SIG-M5 treated with dmso at 0.1 percent for 504 hours (cell line): ENCODE measurements around the gene GLIS1.
A peak's percentile ranks its signal among the peaks of the same experiment; 100 is the strongest.

Source experiments
- DNase-seq: peaks from one replicate; lab custom pipeline; 2025; ENCODE audit not compliant: unreplicated experiment; lab: John Stamatoyannopoulos, UW

GLIS1 gene

GRCh38 chr1:53695116-53695515 is 43.8 kb downstream of the GLIS1 start:
- DNase-seq, result no peak

GRCh38 chr1:53694718-53695091 is 44.3 kb downstream of the GLIS1 start:
- no peak for DNase-seq

- no peak for DNase-seq
Measured at GRCh38 chr1:53693773-53694717, 44.9 kb downstream of the GLIS1 start.

- no peak for DNase-seq
Measured at GRCh38 chr1:53693339-53693738, 45.6 kb downstream of the GLIS1 start.

- DNase-seq, result no peak
Measured at GRCh38 chr1:53691326-53691725, 47.6 kb downstream of the GLIS1 start.

GRCh38 chr1:53690411-53690810 is 48.6 kb downstream of the GLIS1 start:
- no peak for DNase-seq

GRCh38 chr1:53689736-53690326 is 49.1 kb downstream of the GLIS1 start:
- DNase-seq, result no peak

GRCh38 chr1:53689223-53689622 is 49.7 kb downstream of the GLIS1 start:
- DNase-seq, result no peak

- DNase-seq, result no peak
Measured at GRCh38 chr1:53688381-53689102, 50.4 kb downstream of the GLIS1 start.

- DNase-seq, result no peak
Measured at GRCh38 chr1:53687901-53688300, 51.1 kb downstream of the GLIS1 start.

- DNase-seq, result no peak
Measured at GRCh38 chr1:53687426-53687825, 51.5 kb downstream of the GLIS1 start.

GRCh38 chr1:53686965-53687267 is 52.0 kb downstream of the GLIS1 start:
- DNase-seq, result no peak

- no peak for DNase-seq
Measured at GRCh38 chr1:53686091-53686964, 52.6 kb downstream of the GLIS1 start.

- no peak for DNase-seq
Measured at GRCh38 chr1:53685272-53686051, 53.5 kb downstream of the GLIS1 start.

- no peak for DNase-seq
Measured at GRCh38 chr1:53684741-53685140, 54.2 kb downstream of the GLIS1 start.

- DNase-seq, result no peak
Measured at GRCh38 chr1:53683986-53684740, 54.8 kb downstream of the GLIS1 start.

GRCh38 chr1:53682881-53683280 is 56.1 kb downstream of the GLIS1 start:
- DNase-seq, result no peak

GRCh38 chr1:53681977-53682685 is 56.8 kb downstream of the GLIS1 start:
- DNase-seq, result peak; percentile 9
